ENCODE data around the gene IGSF21. TPM values are rescaled to one million over a fixed set of nuclear protein-coding genes. Genes with fewer than 3 reads are reported as not detected.

Gene IGSF21
- total and polyA plus RNA-seq, 2 of the 4 experiments (the other 2 are of a cell fraction): not detected

DNA sequence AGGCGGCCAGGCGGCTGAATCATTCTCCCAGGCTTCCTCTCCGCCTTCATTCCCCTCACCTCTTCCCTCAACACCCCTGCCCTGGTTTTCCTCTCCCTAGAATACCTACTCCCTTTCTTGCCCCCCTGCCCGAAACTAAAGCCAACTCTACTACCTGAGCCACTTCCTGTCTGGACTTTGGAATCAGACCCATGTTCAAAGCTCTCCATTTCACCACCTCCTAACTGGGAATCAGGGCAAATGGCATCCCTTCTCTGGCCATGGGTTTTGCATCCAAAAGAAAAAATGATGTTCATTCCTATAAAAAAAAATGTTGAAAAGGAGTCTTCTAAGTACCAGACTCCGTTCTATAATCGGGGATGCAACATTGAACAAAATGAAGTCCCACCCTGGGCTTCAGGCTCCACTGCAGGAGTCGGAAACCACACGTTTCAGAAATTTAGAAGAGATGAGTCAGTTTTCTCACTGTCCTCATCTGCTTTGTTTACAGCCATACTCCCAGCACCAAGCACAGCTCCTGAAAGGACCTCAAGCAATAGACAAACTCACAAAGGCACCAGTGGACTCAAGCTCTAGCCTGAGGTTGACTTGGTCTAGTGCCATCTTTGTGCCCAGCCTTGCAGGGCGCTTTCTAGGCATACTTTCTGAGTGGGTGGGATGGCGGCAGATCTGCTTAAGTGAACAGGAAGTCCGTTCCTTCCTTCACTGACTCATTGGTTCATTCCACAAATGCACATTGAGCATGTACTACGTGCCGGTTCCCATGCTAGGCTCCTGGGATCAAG, 176.2 kb downstream of the IGSF21 start:
- in situ Hi-C loops (cut with MboI; ENCODE audit: low sequenced_read_pairs) (no loop called here), intact Hi-C loops (cut with micrococcal nuclease) (no loop called here), dilution Hi-C loops (cut with HindIII; ENCODE audit: low sequenced_read_pairs, unreplicated experiment) (no loop called here)
- H3K14ac ChIP-seq (replicated peaks; ENCODE audit: low read depth, low read length): no peak overlapping the region
- H4K20me1 ChIP-seq (ENCODE audit: insufficient read depth, low read length): no peaks in the 10 kb centered on the region
- no peak overlapping the region for H2BK5ac ChIP-seq (ENCODE audit: low read depth, low read length, poor library complexity, severe bottlenecking)
- H3K4me2 ChIP-seq (ENCODE audit: low read depth, low read length): no peak overlapping the region
- H3K4ac ChIP-seq (ENCODE audit: low read depth, low read length): no peak overlapping the region
- H4K5ac ChIP-seq (ENCODE audit: low read depth, low read length): no peak overlapping the region
- H3K79me1 ChIP-seq (ENCODE audit: low read depth in 1 of 2, low read length in 2 of 2): no peaks in the 10 kb centered on the region
- H3K4me1 ChIP-seq (ENCODE audit: control insufficient read depth, insufficient read depth, low read length): no peaks in the 10 kb centered on the region
- no peak overlapping the region for H2AFZ ChIP-seq (replicated peaks; ENCODE audit: low read length, poor library complexity)
- no peak overlapping the region for H4K91ac ChIP-seq (ENCODE audit: insufficient read depth, low read depth, low read length)
- ATAC-seq (ENCODE audit: low read depth) (no peak), DNase-seq (no peak)
- CTCF ChIA-PET: no interaction called here
- no peak overlapping the region for H2BK120ac ChIP-seq (ENCODE audit: low read depth, low read length)
- peaks cover 25% of the 10 kb centered on the region for H3K9me3 ChIP-seq (ENCODE audit: control insufficient read depth, insufficient read depth, low read length)
- H3K18ac ChIP-seq (ENCODE audit: low read depth, low read length): no peak overlapping the region
- POLR2A ChIA-PET (ENCODE audit: unreplicated experiment): no interaction called here
- no peak overlapping the region for H3K23ac ChIP-seq (ENCODE audit: low read depth, low read length)
- H2AK9ac ChIP-seq (replicated peaks; ENCODE audit: low read depth, low read length, poor library complexity): no peak overlapping the region
- no peak overlapping the region for H3K9ac ChIP-seq (ENCODE audit: low read depth, low read length)
- 24% methylated on average over 3 of the region's 13 CpGs; no CpG with 5 or more reads in 1 of the 2 experiments for WGBS, 2 experiments (ENCODE audit: extremely low coverage in 2 of 2, insufficient read length in 1 of 2)
- no peaks in the 10 kb centered on the region for H3K27me3 ChIP-seq (ENCODE audit: control insufficient read depth, insufficient read depth, low read length)
- no peak overlapping the region for H3K27ac ChIP-seq (ENCODE audit: insufficient read depth, low read length)
- H3K56ac ChIP-seq (ENCODE audit: extremely low read depth, insufficient read depth, low read length): no peak overlapping the region
- H3K36me3 ChIP-seq (ENCODE audit: control insufficient read depth, insufficient read depth, low read length): no peaks in the 10 kb centered on the region
- TF ChIP-seq, protein P1, sequence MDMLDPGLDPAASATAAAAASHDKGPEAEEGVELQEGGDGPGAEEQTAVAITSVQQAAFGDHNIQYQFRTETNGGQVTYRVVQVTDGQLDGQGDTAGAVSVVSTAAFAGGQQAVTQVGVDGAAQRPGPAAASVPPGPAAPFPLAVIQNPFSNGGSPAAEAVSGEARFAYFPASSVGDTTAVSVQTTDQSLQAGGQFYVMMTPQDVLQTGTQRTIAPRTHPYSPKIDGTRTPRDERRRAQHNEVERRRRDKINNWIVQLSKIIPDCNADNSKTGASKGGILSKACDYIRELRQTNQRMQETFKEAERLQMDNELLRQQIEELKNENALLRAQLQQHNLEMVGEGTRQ (IDR thresholded peaks at IDR 0.05; ENCODE audit: low read depth, low read length): no peak
- no peak for TF ChIP-seq RCOR1 (IDR thresholded peaks at IDR 0.05; ENCODE audit: insufficient replicate concordance, low read length)
- TF ChIP-seq NFE2L2 (IDR thresholded peaks at IDR 0.05; ENCODE audit: low read depth, low read length): no peak
- TF ChIP-seq MAZ (IDR thresholded peaks at IDR 0.05; ENCODE audit: borderline replicate concordance, low read depth, low read length): no peak
- TF ChIP-seq, protein P2, sequence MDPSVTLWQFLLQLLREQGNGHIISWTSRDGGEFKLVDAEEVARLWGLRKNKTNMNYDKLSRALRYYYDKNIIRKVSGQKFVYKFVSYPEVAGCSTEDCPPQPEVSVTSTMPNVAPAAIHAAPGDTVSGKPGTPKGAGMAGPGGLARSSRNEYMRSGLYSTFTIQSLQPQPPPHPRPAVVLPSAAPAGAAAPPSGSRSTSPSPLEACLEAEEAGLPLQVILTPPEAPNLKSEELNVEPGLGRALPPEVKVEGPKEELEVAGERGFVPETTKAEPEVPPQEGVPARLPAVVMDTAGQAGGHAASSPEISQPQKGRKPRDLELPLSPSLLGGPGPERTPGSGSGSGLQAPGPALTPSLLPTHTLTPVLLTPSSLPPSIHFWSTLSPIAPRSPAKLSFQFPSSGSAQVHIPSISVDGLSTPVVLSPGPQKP (IDR thresholded peaks at IDR 0.05; ENCODE audit: borderline replicate concordance, low read depth, low read length): no peak
- TF ChIP-seq SMC3 (IDR thresholded peaks at IDR 0.05; ENCODE audit: low read depth, low read length): no peak
- no peak for TF ChIP-seq BHLHE40 (IDR thresholded peaks at IDR 0.05; ENCODE audit: low read depth, low read length)
- no peak for TF ChIP-seq POLR2A (IDR thresholded peaks at IDR 0.05; ENCODE audit: low read depth, low read length)
- no peaks in the 10 kb centered on the region for H3K9me1 ChIP-seq (ENCODE audit: insufficient read depth, low read length)
- H2BK15ac ChIP-seq (ENCODE audit: low read depth, low read length): no peak overlapping the region
- no peak overlapping the region for H4K8ac ChIP-seq (ENCODE audit: low read depth in 2 of 2, low read length in 2 of 2)
- H3K4me3 ChIP-seq (ENCODE audit: insufficient read depth, low read depth, low read length): no peak overlapping the region
- H2AK5ac ChIP-seq (ENCODE audit: low read depth, low read length): no peak overlapping the region
- no peak overlapping the region for H2BK20ac ChIP-seq (ENCODE audit: low read depth, low read length)
- no TSS peak for BruUV-seq (replicated peaks)

Data from IMR-90 (cell line).